ENCODE results near the gene MYL12A.
"Not testable (repeated sequence)": the region's sequence is repeated elsewhere in the genome, so short reads cannot be mapped to it uniquely, and the experiment has no call there.

DNA sequence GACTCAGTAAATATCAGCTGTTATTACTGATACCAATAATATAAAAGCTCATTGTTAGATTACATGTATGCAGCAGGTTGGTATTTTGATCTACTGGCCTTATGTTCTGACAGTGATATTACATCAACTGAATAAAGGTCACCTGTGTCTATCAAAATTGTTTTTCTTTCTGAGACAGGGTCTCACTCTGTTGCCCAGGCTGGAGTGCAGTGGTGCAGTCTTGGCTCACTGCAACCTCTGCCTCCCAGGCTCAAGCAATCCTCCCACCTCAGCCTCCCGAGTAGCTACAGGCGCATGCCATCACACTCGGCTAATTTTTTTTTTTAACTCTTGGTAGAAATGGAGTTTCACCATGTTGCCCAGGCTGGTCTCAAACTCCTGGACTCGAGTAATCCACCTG, 26.7 kb upstream of the MYL12A start:
- TF ChIP-seq, protein P1, sequence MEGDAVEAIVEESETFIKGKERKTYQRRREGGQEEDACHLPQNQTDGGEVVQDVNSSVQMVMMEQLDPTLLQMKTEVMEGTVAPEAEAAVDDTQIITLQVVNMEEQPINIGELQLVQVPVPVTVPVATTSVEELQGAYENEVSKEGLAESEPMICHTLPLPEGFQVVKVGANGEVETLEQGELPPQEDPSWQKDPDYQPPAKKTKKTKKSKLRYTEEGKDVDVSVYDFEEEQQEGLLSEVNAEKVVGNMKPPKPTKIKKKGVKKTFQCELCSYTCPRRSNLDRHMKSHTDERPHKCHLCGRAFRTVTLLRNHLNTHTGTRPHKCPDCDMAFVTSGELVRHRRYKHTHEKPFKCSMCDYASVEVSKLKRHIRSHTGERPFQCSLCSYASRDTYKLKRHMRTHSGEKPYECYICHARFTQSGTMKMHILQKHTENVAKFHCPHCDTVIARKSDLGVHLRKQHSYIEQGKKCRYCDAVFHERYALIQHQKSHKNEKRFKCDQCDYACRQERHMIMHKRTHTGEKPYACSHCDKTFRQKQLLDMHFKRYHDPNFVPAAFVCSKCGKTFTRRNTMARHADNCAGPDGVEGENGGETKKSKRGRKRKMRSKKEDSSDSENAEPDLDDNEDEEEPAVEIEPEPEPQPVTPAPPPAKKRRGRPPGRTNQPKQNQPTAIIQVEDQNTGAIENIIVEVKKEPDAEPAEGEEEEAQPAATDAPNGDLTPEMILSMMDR (IDR thresholded peaks at IDR 0.05; ENCODE audit: borderline replicate concordance, extremely low read depth, low read length, poor library complexity, severe bottlenecking), result not testable (repeated sequence)
- not testable (repeated sequence) for TF ChIP-seq EZH2 (IDR thresholded peaks at IDR 0.05; ENCODE audit: borderline replicate concordance, low read depth, low read length, severe bottlenecking)
